HCEC 1CT (cell line): ENCODE measurements around the gene JMJD8.

Experiments used
- DNase-seq: peaks from one replicate; pipeline ENCODE4 v3.0.0-alpha.2; 2017

The JMJD8 gene

GRCh38 chr16:658679-659571, 25.2 kb downstream of the JMJD8 start:
- DNase-seq, result no peak

DNA sequence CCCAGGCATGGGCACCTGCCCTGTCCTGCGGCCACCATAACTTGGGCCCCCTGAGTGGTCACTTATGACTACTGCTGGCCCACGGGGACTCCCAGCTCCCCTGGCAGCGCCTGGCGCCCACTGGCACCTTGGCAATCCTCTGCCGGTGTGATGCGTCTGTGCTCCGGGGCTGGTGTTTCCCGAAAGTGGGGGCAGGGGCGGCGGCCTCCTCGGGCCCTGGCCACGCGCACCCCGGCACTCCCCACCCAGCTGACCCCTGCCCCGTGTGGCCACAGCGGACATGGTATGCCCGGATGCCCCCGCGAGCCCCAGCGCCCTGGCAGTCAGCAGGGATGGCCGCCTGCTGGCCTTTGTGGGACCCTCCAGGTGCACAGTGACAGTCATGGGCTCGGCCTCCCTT, 26.6 kb downstream of the JMJD8 start:
- no peak for DNase-seq

DNA sequence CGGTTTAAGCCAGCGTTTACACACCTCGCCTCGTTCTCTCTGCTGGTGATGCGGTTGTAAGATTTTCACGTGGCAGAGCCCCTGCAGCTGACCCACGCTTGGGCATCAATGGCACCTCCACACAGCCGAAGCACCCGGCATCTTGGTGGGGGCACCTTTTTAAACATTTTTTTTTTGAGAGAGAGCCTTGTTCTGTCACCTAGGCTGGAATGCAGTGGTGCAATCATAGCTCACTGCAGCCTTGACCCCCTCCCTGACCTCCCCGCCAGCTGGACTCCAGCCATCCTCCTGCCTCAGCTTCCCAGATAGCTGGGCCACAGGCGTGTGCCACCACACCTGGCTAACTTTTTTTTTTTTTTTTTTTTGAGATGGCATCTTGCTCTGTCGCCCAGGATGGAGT, 30.1 kb downstream of the JMJD8 start:
- no peak for DNase-seq

- DNase-seq, result no peak
Observed at GRCh38 chr16:652454-653305, 31.5 kb downstream of the JMJD8 start.

DNA sequence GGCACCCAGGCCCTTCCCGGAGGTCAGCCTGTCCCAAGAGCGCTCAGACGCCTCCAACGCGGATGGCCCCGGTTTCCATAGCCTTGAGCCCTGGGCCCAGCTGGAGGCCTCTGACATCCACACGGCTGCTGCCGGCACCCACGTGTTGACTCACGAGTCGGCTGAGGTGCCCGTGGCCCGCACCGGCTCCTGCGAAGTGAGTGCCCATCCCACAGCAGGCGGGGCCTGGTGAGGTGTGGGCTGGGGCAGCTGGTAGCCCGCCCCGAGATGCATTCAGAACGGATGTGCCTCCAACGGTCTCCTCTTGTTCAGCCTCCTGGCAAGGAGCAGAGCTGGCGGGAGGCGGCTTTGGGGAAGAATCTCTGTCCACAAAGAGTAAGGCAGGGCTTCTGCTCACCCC, 32.3 kb downstream of the JMJD8 start:
- DNase-seq, result no peak

DNA sequence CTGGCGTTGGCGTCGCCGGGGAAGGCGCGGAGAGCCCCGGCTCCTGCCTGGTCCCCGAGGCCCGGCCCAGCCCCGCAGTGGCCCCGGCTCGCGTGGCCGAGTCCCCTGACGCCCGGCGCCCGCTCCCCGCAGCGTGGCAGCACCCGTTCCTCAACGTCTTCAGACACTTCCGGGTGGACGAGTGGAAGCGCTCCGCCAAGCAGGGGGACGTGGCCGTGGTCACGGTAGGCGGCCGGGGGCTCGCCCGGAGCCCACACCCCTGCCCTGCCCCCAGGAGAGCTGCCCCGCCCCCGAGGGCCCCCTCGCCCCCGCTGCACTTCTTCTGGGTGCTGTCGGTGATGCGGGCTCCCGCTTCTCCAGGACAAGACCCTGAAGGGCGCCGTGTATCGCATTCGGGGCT, 34.5 kb downstream of the JMJD8 start:
- no peak for DNase-seq

- DNase-seq, result peak; percentile 91
Observed at GRCh38 chr16:648781-649589, 35.1 kb downstream of the JMJD8 start, which contains the start of gene WDR90. TSS of gene WDR90 (plus strand) at chr16:649365. CDS start at chr16:649417, 52 bp downstream.

- DNase-seq, result no peak
Observed at GRCh38 chr16:648071-648780, 35.9 kb downstream of the JMJD8 start.

- no peak for DNase-seq
Observed at GRCh38 chr16:647173-647902, 36.8 kb downstream of the JMJD8 start.

GRCh38 chr16:646679-647172, 37.4 kb downstream of the JMJD8 start:
- DNase-seq, result no peak

DNA sequence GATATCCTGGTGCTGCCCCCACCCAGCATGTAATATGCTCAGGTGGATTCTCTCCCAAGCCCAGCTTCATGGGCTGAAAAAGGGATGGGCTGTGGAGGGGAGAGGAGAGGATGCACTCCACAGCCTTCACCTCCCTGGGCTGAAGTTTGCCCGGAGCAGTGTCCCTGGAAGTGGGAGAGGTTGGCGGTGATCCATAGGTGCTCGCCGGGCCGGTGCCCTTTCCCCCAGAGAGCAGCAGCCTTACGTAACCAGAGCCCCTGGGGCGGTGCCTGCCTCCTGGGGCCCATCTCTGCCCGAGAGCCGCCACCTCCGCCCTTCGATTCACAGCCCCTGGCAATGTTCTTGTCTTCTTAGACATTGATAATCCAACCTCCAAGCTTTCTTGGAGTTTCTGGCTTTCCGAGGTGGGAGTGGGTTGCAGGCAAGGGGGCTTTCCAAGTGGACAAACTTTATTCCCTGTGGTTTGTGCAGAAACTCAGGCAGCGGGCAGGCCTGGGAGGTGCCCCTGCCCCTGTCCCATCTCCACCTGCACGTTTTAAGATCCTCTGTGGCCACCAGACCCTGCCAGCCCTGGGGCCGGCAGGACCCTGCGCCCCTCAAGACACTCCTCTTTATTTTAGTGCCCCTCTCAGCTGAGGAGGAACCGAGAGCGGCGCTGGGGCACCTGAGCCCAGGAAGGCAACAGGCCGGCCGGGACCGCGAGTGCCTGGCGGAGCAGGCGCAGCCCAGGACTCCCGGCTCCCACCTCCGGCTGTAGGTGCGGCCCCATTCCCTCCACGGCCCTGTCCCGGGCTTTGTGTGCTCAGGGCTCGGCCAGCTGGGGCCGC, 38.1 kb downstream of the JMJD8 start:
- DNase-seq, result no peak

GRCh38 chr16:644556-644955, 39.6 kb downstream of the JMJD8 start:
- no peak for DNase-seq

- DNase-seq, result no peak
Observed at GRCh38 chr16:643050-643368, 41.1 kb downstream of the JMJD8 start.

DNA sequence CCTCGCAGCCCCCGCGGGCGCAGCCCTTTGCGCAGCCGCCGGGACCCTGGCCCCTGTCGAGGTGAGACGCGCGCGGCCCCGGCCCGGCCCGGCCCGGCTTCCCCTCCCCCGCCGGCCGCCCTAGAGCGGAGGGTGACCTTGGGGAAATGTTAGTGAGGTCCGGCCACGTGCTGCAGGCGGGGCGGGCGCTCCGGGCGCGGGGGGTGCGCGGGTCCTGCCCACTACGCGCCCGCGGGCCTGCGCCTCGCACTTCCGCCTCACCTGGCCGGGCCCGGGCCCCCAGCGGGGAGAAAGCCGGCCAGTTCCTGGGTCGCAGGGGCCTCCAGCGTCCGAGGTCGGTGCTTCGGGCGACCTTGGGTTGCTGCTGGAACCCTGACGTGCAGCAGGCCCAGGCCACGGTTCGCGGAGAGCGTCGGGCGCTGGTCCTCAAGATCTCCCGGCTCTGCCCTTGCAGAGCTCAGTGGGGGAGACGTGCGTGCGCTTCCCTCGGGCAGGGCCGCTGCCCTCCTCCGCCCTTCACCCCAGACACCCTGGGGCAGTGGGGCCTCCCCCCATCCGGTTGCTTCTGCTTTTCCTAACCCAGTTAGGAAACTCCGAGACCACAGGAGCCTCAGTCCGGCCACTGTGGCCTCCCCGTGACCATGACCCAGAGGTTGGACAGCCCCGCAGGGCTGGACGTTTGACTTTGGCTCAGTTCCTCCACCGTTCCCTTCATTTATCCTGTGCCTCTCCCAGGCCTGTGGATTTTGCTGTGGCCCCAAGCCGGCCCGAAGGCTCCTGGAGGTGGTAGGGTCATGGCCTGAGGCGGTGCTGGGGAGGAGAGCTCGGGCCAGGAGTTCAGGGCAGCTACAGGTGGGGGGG, 41.7 kb downstream of the JMJD8 start:
- DNase-seq, result no peak

GRCh38 chr16:641326-642188, 42.6 kb downstream of the JMJD8 start, which contains the start of gene MCRIP2:
TSS of gene MCRIP2 (plus strand) at chr16:641828. CDS start at chr16:641992, 164 bp downstream.
- peak; percentile 72 for DNase-seq

GRCh38 chr16:640614-641013, 43.5 kb downstream of the JMJD8 start:
- no peak for DNase-seq

GRCh38 chr16:638836-639235, 45.3 kb downstream of the JMJD8 start:
- DNase-seq, result no peak

DNA sequence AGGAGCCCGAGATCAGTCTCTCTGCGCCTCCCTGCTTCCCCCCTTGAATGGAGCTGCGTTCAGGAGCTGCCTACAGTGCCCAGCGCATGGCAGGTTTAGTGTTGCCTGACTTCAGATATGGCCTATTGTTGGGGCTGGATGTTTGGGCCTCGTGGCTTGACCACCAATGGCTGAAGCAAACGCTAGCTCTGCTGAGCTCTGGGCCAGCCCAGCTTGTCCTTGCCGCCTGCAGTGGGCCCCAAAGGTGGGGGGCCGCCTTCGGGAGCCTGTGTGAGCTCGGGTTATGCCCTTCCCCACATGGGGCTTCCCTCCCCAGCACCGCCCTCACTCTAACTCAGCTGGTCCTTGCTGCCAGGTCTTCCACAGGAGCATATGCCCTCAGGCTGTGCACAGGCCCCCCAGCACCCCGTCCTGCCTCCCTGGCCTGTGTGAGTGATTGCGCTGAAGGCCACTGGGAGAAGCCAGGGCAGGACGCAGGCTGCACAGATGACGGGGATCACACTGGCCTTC, 46.0 kb downstream of the JMJD8 start:
- no peak for DNase-seq
